Mesodermal cell (in vitro differentiated cells): ENCODE results near the gene POLR2F. TPM values are rescaled to one million over a fixed set of nuclear protein-coding genes. Genes with fewer than 3 reads are reported as not detected.

Experiments
- H3K27ac ChIP-seq: 2 replicates; pipeline ENCODE4 v1.7.0; 2013; ENCODE audit warnings: mild to moderate bottlenecking, low read depth, low read length, moderate library complexity; ENCODE audit not compliant: severe bottlenecking
- H3K36me3 ChIP-seq: 2 replicates; pipeline ENCODE4 v1.7.1; 2013; ENCODE audit warnings: mild to moderate bottlenecking, low read length, moderate library complexity; ENCODE audit not compliant: control insufficient read depth, insufficient read depth
- H3K4me1 ChIP-seq: one replicate; pipeline ENCODE4 v1.7.1; 2013; ENCODE audit warnings: mild to moderate bottlenecking, low read length; ENCODE audit not compliant: insufficient read depth, control insufficient read depth, poor library complexity, severe bottlenecking
- H3K4me3 ChIP-seq: 2 replicates; pipeline ENCODE4 v1.7.0; 2013; ENCODE audit warnings: low read length, control low read depth, mild to moderate bottlenecking; ENCODE audit not compliant: insufficient read depth, poor library complexity, severe bottlenecking; ENCODE audit errors: extremely low read depth
- H3K9me3 ChIP-seq: 2 replicates; pipeline ENCODE4 v1.7.1; 2013; ENCODE audit warnings: mild to moderate bottlenecking, low read length, moderate library complexity; ENCODE audit not compliant: control insufficient read depth
- WGBS, 2 experiments: methylation state at CpG; one replicate each; pipeline ENCODE4 v1.1.5; 2013; ENCODE audit warnings: missing lambda C conversion rate in 2 of 2; ENCODE audit not compliant: insufficient coverage in 2 of 2; 5-methylcytosine and 5-hydroxymethylcytosine counted together
- polyA plus RNA-seq, 2 experiments: library from polyadenylated mRNA; stranded (reverse); fragments of 50-300 nt; gene quantifications; one replicate each; pipeline ENCODE4 v1.2.3, GENCODE V29; 2013

POLR2F gene
- polyA plus RNA-seq (2013, experiment 1 of 2): 121 TPM
- polyA plus RNA-seq (2013, experiment 2 of 2): 107 TPM

- 1% methylated on average over 33 to 40 of the region's 52 CpGs for WGBS, 2 experiments
- H3K9me3 ChIP-seq: no peaks in the 10 kb centered on the region
- H3K4me3 ChIP-seq: peak within 1 kb of the TSS; percentile 99
- peak within 1 kb of the TSS; percentile 41 for H3K27ac ChIP-seq
- peaks cover 4% of the 10 kb centered on the region for H3K4me1 ChIP-seq
- peaks cover 28% of the 10 kb centered on the region for H3K36me3 ChIP-seq
Observed at GRCh38 chr22:37953437-37954179, at the start of gene POLR2F, which contains the start of gene C22orf23. Gene POLR2F, plus strand, starts transcription at chr22:37953699. Its CDS starts 89 bp downstream, at chr22:37953788. Gene C22orf23, minus strand, starts transcription at chr22:37953601. Its CDS starts 452 bp downstream, at chr22:37953149.

GRCh38 chr22:37904572-37905533 lies 48.6 kb upstream of the POLR2F start:
- Histone ChIP-seq H3K4me3 (peak overlapping the region; percentile 39), H3K9me3 (no peaks in the 10 kb centered on the region), H3K27ac (peak overlapping the region; percentile 99), H3K36me3 (peaks cover 19% of the 10 kb centered on the region), H3K4me1 (peaks cover 20% of the 10 kb centered on the region)
- 59 to 74% methylated on average over 6 to 7 of the region's 10 CpGs for WGBS, 2 experiments

- H3K4me3 ChIP-seq: peak within 1 kb of the TSS; percentile 63
- H3K27ac ChIP-seq: peak within 1 kb of the TSS; percentile 99
- H3K4me1 ChIP-seq: peaks cover 27% of the 10 kb centered on the region
- peaks cover 26% of the 10 kb centered on the region for H3K36me3 ChIP-seq
- no peaks in the 10 kb centered on the region for H3K9me3 ChIP-seq
- WGBS, 2 experiments: 4 to 5% methylated on average over 77 to 83 of the region's 90 CpGs
Observed at GRCh38 chr22:37905534-37906363, 47.8 kb upstream of the POLR2F start, which contains the start of gene MICALL1. Gene MICALL1, plus strand, starts transcription at chr22:37906297. Its CDS starts 126 bp downstream, at chr22:37906423.

- Histone ChIP-seq H3K4me1 (peaks cover 28% of the 10 kb centered on the region), H3K4me3 (peak overlapping the region; percentile 63), H3K36me3 (peaks cover 34% of the 10 kb centered on the region), H3K9me3 (no peaks in the 10 kb centered on the region), H3K27ac (peak overlapping the region; percentile 76)
- 1% methylated on average over 40 to 53 of the region's 75 CpGs for WGBS, 2 experiments
Observed at GRCh38 chr22:37906364-37907008, 47.0 kb upstream of the POLR2F start.

GRCh38 chr22:37907036-37907954 lies 46.2 kb upstream of the POLR2F start:
- Histone ChIP-seq H3K4me1 (peaks cover 28% of the 10 kb centered on the region), H3K4me3 (peak overlapping the region; percentile 63), H3K9me3 (no peaks in the 10 kb centered on the region), H3K27ac (peak overlapping the region; percentile 76), H3K36me3 (peaks cover 40% of the 10 kb centered on the region)
- WGBS, 2 experiments: 67 to 68% methylated on average over 16 to 19 of the region's 19 CpGs

GRCh38 chr22:37909766-37910165 lies 43.7 kb upstream of the POLR2F start:
- Histone ChIP-seq H3K4me3 (no peak overlapping the region), H3K27ac (no peak overlapping the region), H3K4me1 (peaks cover 23% of the 10 kb centered on the region), H3K9me3 (no peaks in the 10 kb centered on the region), H3K36me3 (peaks cover 60% of the 10 kb centered on the region)
- 95 to 97% methylated on average over 5 of the region's 7 CpGs for WGBS, 2 experiments

GRCh38 chr22:37910890-37911672 lies 42.4 kb upstream of the POLR2F start:
- Histone ChIP-seq H3K4me3 (no peak overlapping the region), H3K36me3 (peaks cover 72% of the 10 kb centered on the region), H3K4me1 (peaks cover 22% of the 10 kb centered on the region), H3K27ac (peak overlapping the region; percentile 29), H3K9me3 (no peaks in the 10 kb centered on the region)
- 75 to 77% methylated on average over 9 to 11 of the region's 15 CpGs for WGBS, 2 experiments

- WGBS, 2 experiments: 80 to 96% methylated on average over 1 to 2 of the region's 8 CpGs
- Histone ChIP-seq H3K4me3 (no peak overlapping the region), H3K27ac (no peak overlapping the region), H3K36me3 (peaks cover 78% of the 10 kb centered on the region), H3K9me3 (no peaks in the 10 kb centered on the region), H3K4me1 (peaks cover 22% of the 10 kb centered on the region)
Observed at GRCh38 chr22:37911697-37912096, 41.8 kb upstream of the POLR2F start.
